H9 (cell line): ENCODE data around the gene ANXA1. TPM values are rescaled to one million over a fixed set of nuclear protein-coding genes. Genes with fewer than 3 reads are reported as not detected.
A peak's percentile ranks its signal among the peaks of the same experiment; 100 is the strongest.

Experiments used
- DNase-seq: peaks from one replicate; pipeline ENCODE4 v3.0.0-alpha.2; 2017
- H2AFZ ChIP-seq: one replicate; pipeline ENCODE4 v1.6.1; 2013; ENCODE audit warnings: mild to moderate bottlenecking, low read length, control low read depth, moderate library complexity
- H2AK5ac ChIP-seq: 2 replicates; pipeline ENCODE4 v1.6.1; 2013; ENCODE audit warnings: low read length, control low read depth, mixed read lengths; ENCODE audit not compliant: insufficient read length
- H2BK120ac ChIP-seq: one replicate; pipeline ENCODE4 v1.6.1; 2013; ENCODE audit warnings: low read depth, mild to moderate bottlenecking, low read length, control low read depth, inconsistent platforms; ENCODE audit not compliant: poor library complexity, severe bottlenecking
- H2BK12ac ChIP-seq: 2 replicates; pipeline ENCODE4 v1.6.1; 2013; ENCODE audit warnings: low read length, control low read depth, mixed read lengths, low read depth; ENCODE audit not compliant: insufficient read length
- H2BK15ac ChIP-seq: 2 replicates; pipeline ENCODE4 v1.6.1; 2013; ENCODE audit warnings: low read depth, low read length, control low read depth
- H2BK20ac ChIP-seq: one replicate; pipeline ENCODE4 v1.6.1; 2013; ENCODE audit warnings: low read depth, mild to moderate bottlenecking, low read length, control low read depth, inconsistent platforms; ENCODE audit not compliant: poor library complexity, severe bottlenecking
- H2BK5ac ChIP-seq: 2 replicates; pipeline ENCODE4 v1.6.1; 2013; ENCODE audit warnings: low read length, control low read depth, mixed read lengths; ENCODE audit not compliant: insufficient read length
- H3K14ac ChIP-seq: 2 replicates; pipeline ENCODE4 v1.6.1; 2013; ENCODE audit warnings: low read length, control low read depth; ENCODE audit not compliant: insufficient read depth
- H3K18ac ChIP-seq: 2 replicates; pipeline ENCODE4 v1.6.1; 2013; ENCODE audit warnings: low read depth, mild to moderate bottlenecking, mixed read lengths, low read length, control low read depth; ENCODE audit not compliant: insufficient read length
- H3K23ac ChIP-seq: 2 replicates; pipeline ENCODE4 v1.6.1; 2013; ENCODE audit warnings: low read length, control low read depth, mixed read lengths, low read depth; ENCODE audit not compliant: insufficient read length
- H3K23me2 ChIP-seq: 2 replicates; pipeline ENCODE4 v1.6.1; 2013; ENCODE audit warnings: low read depth, mild to moderate bottlenecking, mixed read lengths, low read length, control low read depth; ENCODE audit not compliant: insufficient read length, poor library complexity, severe bottlenecking
- H3K27ac ChIP-seq: 2 replicates; pipeline ENCODE4 v1.5.1; 2013; ENCODE audit warnings: low read length, control low read depth, mixed read lengths, low read depth; ENCODE audit not compliant: insufficient read length
- H3K27me3 ChIP-seq: 2 replicates; pipeline ENCODE4 v1.6.1; 2013; ENCODE audit warnings: low read length, control low read depth, inconsistent platforms; ENCODE audit not compliant: insufficient read depth
- H3K4ac ChIP-seq: 2 replicates; pipeline ENCODE4 v1.6.1; 2013; ENCODE audit warnings: low read depth, mild to moderate bottlenecking, control low read depth, inconsistent platforms, low read length, moderate library complexity
- H3K4me1 ChIP-seq: 2 replicates; pipeline ENCODE4 v1.6.1; 2013; ENCODE audit warnings: low read length, control low read depth, inconsistent platforms; ENCODE audit not compliant: insufficient read depth
- H3K4me2 ChIP-seq: 2 replicates; pipeline ENCODE4 v1.6.1; 2013; ENCODE audit warnings: low read length, control low read depth, mixed read lengths; ENCODE audit not compliant: insufficient read length, insufficient read depth
- H3K56ac ChIP-seq: 2 replicates; pipeline ENCODE4 v1.6.1; 2013; ENCODE audit warnings: low read depth, mild to moderate bottlenecking, mixed read lengths, low read length, control low read depth; ENCODE audit not compliant: insufficient read length
- H3K79me1 ChIP-seq: 2 replicates; pipeline ENCODE4 v1.6.1; 2013; ENCODE audit warnings: low read depth, mild to moderate bottlenecking, moderate library complexity, low read length, control low read depth, inconsistent platforms; ENCODE audit not compliant: insufficient read depth, poor library complexity, severe bottlenecking
- H3K79me2 ChIP-seq: 2 replicates; pipeline ENCODE4 v1.6.1; 2013; ENCODE audit warnings: low read length, control low read depth, inconsistent platforms; ENCODE audit not compliant: insufficient read depth
- H3K9ac ChIP-seq: 2 replicates; pipeline ENCODE4 v1.6.1; 2013; ENCODE audit warnings: low read length, control low read depth, mixed read lengths; ENCODE audit not compliant: insufficient read length; ENCODE audit errors: extremely low read depth
- H3K9me3 ChIP-seq: one replicate; pipeline ENCODE4 v1.6.1; 2013; ENCODE audit warnings: low read depth, low read length, inconsistent platforms; ENCODE audit not compliant: control insufficient read depth
- H3T11ph ChIP-seq: one replicate; pipeline ENCODE4 v1.6.1; 2013; ENCODE audit warnings: mild to moderate bottlenecking, low read length, control low read depth, inconsistent platforms
- H4K20me1 ChIP-seq: one replicate; pipeline ENCODE4 v1.6.1; 2013; ENCODE audit not compliant: control insufficient read depth, insufficient read length, insufficient read depth
- H4K5ac ChIP-seq: 2 replicates; pipeline ENCODE4 v1.6.1; 2013; ENCODE audit warnings: low read depth, mild to moderate bottlenecking, mixed read lengths, low read length, control low read depth; ENCODE audit not compliant: insufficient read length
- H4K8ac ChIP-seq: replicated peaks from 2 replicates; pipeline ENCODE4 v1.6.1; 2013; ENCODE audit warnings: low read length, control low read depth, mixed read lengths, low read depth; ENCODE audit not compliant: insufficient read length
- H4K91ac ChIP-seq: 2 replicates; pipeline ENCODE4 v1.6.1; 2013; ENCODE audit warnings: low read depth, mild to moderate bottlenecking, moderate library complexity, mixed read lengths, low read length, control low read depth; ENCODE audit not compliant: insufficient read length
- H3K27ac Mint-ChIP-seq, 3 experiments: 2 replicates in 2 of 3; 3 replicates in 1 of 3; pipeline ENCODE4 v1.8.0; 2020 to 2021; ENCODE audit warnings: mixed read lengths in 3 of 3, mild to moderate bottlenecking in 1 of 3, moderate library complexity in 1 of 3
- H3K27me3 Mint-ChIP-seq: 2 replicates; pipeline ENCODE4 v1.8.0; 2021; ENCODE audit warnings: low read depth, mild to moderate bottlenecking, moderate library complexity, mixed read lengths
- H3K36me3 Mint-ChIP-seq, 3 experiments: 2 replicates in 2 of 3; 3 replicates in 1 of 3; pipeline ENCODE4 v1.8.0; 2020 to 2021; ENCODE audit warnings: low read depth in 3 of 3, mixed read lengths in 3 of 3; ENCODE audit not compliant: insufficient read depth in 1 of 3
- H3K4me1 Mint-ChIP-seq, 2 experiments: 2 replicates each; pipeline ENCODE4 v1.8.0; 2020; ENCODE audit warnings: mixed read lengths in 2 of 2
- H3K4me3 Mint-ChIP-seq, 2 experiments: 2 replicates in 1 of 2; 3 replicates in 1 of 2; pipeline ENCODE4 v1.8.0; 2020 to 2021; ENCODE audit warnings: mild to moderate bottlenecking in 2 of 2, mixed read lengths in 2 of 2, moderate library complexity in 1 of 2
- H3K9me3 Mint-ChIP-seq, 2 experiments: 2 replicates in 1 of 2; 3 replicates in 1 of 2; pipeline ENCODE4 v1.8.0; 2020; ENCODE audit warnings: mild to moderate bottlenecking in 2 of 2, mixed read lengths in 2 of 2, moderate library complexity in 1 of 2
- CTCF ChIP-seq: fragments of 200-600 bp; sonication (generic); conservative IDR thresholded peaks from 3 replicates; pipeline ENCODE4 v1.8.0; 2021; ENCODE audit warnings: antibody characterized with exemption, mild to moderate bottlenecking
- WGBS: extraction: QIAGEN DNeasy Blood & Tissue Kit; methylation state at CpG from one replicate; pipeline ENCODE4 v1.1.7; 2013; ENCODE audit warnings: missing lambda C conversion rate, low lambda C conversion rate, mixed read lengths; ENCODE audit not compliant: insufficient read length; ENCODE audit errors: extremely low coverage; 5-methylcytosine and 5-hydroxymethylcytosine counted together
- total RNA-seq: library from RNA; stranded (reverse); gene quantifications from 2 replicates; pipeline ENCODE4 v1.2.1, GENCODE V29; 2021

ANXA1 gene
- total RNA-seq, 1 experiment from 2014 or later: 3.5 TPM

GRCh38 chr9:73152953-73153352 is 1.3 kb downstream of the ANXA1 start:
- H3K4me1 ChIP-seq: no peaks in the 10 kb centered on the region; the same call in 1 of the 2 replicates
- TF ChIP-seq CTCF: no peak
- no peak overlapping the region for H3K18ac ChIP-seq
- H3K4me2 ChIP-seq: no peak overlapping the region
- H3K9me3 ChIP-seq: no peaks in the 10 kb centered on the region
- no peaks in the 10 kb centered on the region for H3K27me3 ChIP-seq
- Mint-ChIP-seq H3K4me3 (no peak overlapping the region), H3K27ac (no peak overlapping the region), H3K4me1 (peaks cover 33 to 38% of the 10 kb centered on the region in 2 experiments), H3K9me3 (no peaks in the 10 kb centered on the region; a peak in 1 of 5 replicates), H3K36me3 (no peaks in the 10 kb centered on the region), H3K27me3 (no peaks in the 10 kb centered on the region)
- no peak overlapping the region for H3K23ac ChIP-seq
- H3K79me1 ChIP-seq: no peaks in the 10 kb centered on the region
- no peak overlapping the region for H2AFZ ChIP-seq
- DNase-seq: no peak
- no peak overlapping the region for H2BK12ac ChIP-seq
- WGBS: no CpG with 5 or more reads among the region's 2 CpGs
- H4K20me1 ChIP-seq: no peaks in the 10 kb centered on the region
- peak overlapping the region; percentile 32 for H3K27ac ChIP-seq
- no peak overlapping the region for H4K5ac ChIP-seq
- H2BK20ac ChIP-seq: no peak overlapping the region
- H3K14ac ChIP-seq: no peak overlapping the region
- no peak overlapping the region for H3K56ac ChIP-seq
- H2AK5ac ChIP-seq: no peak overlapping the region
- H2BK120ac ChIP-seq: no peak overlapping the region
- no peak overlapping the region for H3K9ac ChIP-seq
- H3K79me2 ChIP-seq: no peaks in the 10 kb centered on the region
- H3K4ac ChIP-seq: no peak overlapping the region
- no peak overlapping the region for H2BK15ac ChIP-seq
- H3T11ph ChIP-seq: no peak overlapping the region
- no peaks in the 10 kb centered on the region for H3K23me2 ChIP-seq
- H2BK5ac ChIP-seq: no peak overlapping the region
- no peak overlapping the region for H4K91ac ChIP-seq
- H4K8ac ChIP-seq: no peak overlapping the region
